HepG2 (cell line): ENCODE data around the gene CD9. TPM values are rescaled to one million over a fixed set of nuclear protein-coding genes. Genes with fewer than 3 reads are reported as not detected.

Experiments used
- ATAC-seq: fragments of 200-7000 bp; cut with Tn5 transposase; 3 replicates; pipeline ENCODE4 v1.9.1; 2020; ENCODE audit warnings: mild to moderate bottlenecking, moderate library complexity
- BruUV-seq: library from RNA; stranded (reverse); fragments of 400-500 nt; replicated peaks from 2 replicates; lab custom pipeline; 2021; lab: Mats Ljungman, UMichigan
- CTCF ChIA-PET: fragments of 300-600 bp; formaldehyde crosslinking; extraction: SDS; loops from one replicate; lab custom pipeline; 2021; ENCODE audit warnings: low total read pairs, inconsistent platforms, low intra/inter-chr PET ratio; lab: Yijun Ruan, JAX
- POLR2A ChIA-PET: fragments of 350-600 bp; sonication (Branson Sonifier 250); formaldehyde crosslinking; loops from one replicate; lab custom pipeline; 2020; ENCODE audit warnings: antibody characterized with exemption, inconsistent platforms; lab: Yijun Ruan, JAX
- DNase-seq: peaks from one replicate; pipeline ENCODE4 v3.0.0-alpha.2; 2015; ENCODE audit warnings: low spot score
- FAIRE-seq: peaks from 3 replicates; lab custom pipeline; 2011; peaks lifted over from hg19 to GRCh38; lab: Jason Lieb, UNC
- H2AFZ ChIP-seq: one replicate; pipeline ENCODE4 v1.6.1; 2011; ENCODE audit warnings: low read length, inconsistent platforms
- H3K27ac ChIP-seq: fragments of 300-600 bp; 3 replicates; pipeline ENCODE4 v1.8.0; 2011; ENCODE audit warnings: mixed run types, mild to moderate bottlenecking, mixed read lengths, low read length, inconsistent platforms; ENCODE audit not compliant: insufficient read depth; ENCODE audit errors: extremely low read length
- H3K27me3 ChIP-seq, 2 experiments: fragments of 200-600 bp in 1 of 2; 2 replicates in 1 of 2; 3 replicates in 1 of 2; pipeline versions ENCODE4 v1.6.0 to v1.8.0; 2011; ENCODE audit warnings: low read length in 2 of 2, mild to moderate bottlenecking in 2 of 2, moderate library complexity in 2 of 2, inconsistent platforms in 1 of 2; ENCODE audit not compliant: insufficient read depth in 2 of 2, control insufficient read depth in 1 of 2
- H3K36me3 ChIP-seq, 2 experiments: fragments of 200-600 bp in 1 of 2; replicated peaks in 1 of 2; 2 replicates in 1 of 2; 3 replicates in 1 of 2; pipeline versions ENCODE4 v1.5.1 to v1.8.0; 2011; ENCODE audit warnings: low read length in 2 of 2, inconsistent platforms in 1 of 2; ENCODE audit not compliant: insufficient read depth in 2 of 2, control insufficient read depth in 1 of 2
- H3K4me1 ChIP-seq: 2 replicates; pipeline ENCODE4 v1.5.1; 2012; ENCODE audit warnings: low read length, inconsistent platforms; ENCODE audit not compliant: insufficient read depth
- H3K4me2 ChIP-seq: 2 replicates; pipeline ENCODE4 v1.6.0; 2011; ENCODE audit warnings: low read depth, low read length, inconsistent platforms
- H3K4me3 ChIP-seq, 3 experiments: fragments of 200-600 bp in 1 of 3; sonication (generic), shearing (Covaris generic) in 1 of 3; replicated peaks in 1 of 3; 2 replicates each; pipeline ENCODE4 v1.5.1; 2011 to 2016; ENCODE audit warnings: low read length in 3 of 3, inconsistent platforms in 2 of 3, low read depth in 2 of 3, mild to moderate bottlenecking in 2 of 3, control low read depth in 1 of 3, mixed read lengths in 1 of 3; ENCODE audit not compliant: insufficient read depth in 1 of 3
- H3K79me2 ChIP-seq: one replicate; pipeline ENCODE4 v1.6.1; 2011; ENCODE audit warnings: low read length, inconsistent platforms; ENCODE audit not compliant: insufficient read depth
- H3K9ac ChIP-seq: 2 replicates; pipeline ENCODE4 v1.6.0; 2011; ENCODE audit warnings: mild to moderate bottlenecking, low read depth, low read length, inconsistent platforms; ENCODE audit not compliant: insufficient read depth
- H3K9me3 ChIP-seq: 2 replicates; pipeline ENCODE4 v1.5.1; 2012; ENCODE audit warnings: mild to moderate bottlenecking, low read length
- H4K20me1 ChIP-seq: 2 replicates; pipeline ENCODE4 v1.6.0; 2011; ENCODE audit warnings: inconsistent platforms, mild to moderate bottlenecking, low read length, moderate library complexity; ENCODE audit not compliant: insufficient read depth
- GLI4 ChIP-seq: sonication (generic); formaldehyde crosslinking; IDR thresholded peaks from 2 replicates; pipeline ENCODE4 v1.5.1; 2020; ENCODE audit warnings: missing genetic modification reagents, mild to moderate bottlenecking, moderate library complexity, borderline replicate concordance
- GTF3A ChIP-seq: sonication (generic); formaldehyde crosslinking; conservative IDR thresholded peaks from 2 replicates; pipeline ENCODE4 v1.4.0; 2020; ENCODE audit warnings: mild to moderate bottlenecking, missing genetic modification reagents
- HNRNPLL ChIP-seq: fragments of 200-400 bp; formaldehyde crosslinking; IDR thresholded peaks from 2 replicates; pipeline ENCODE4 v1.6.1; 2017; ENCODE audit warnings: mild to moderate bottlenecking, low read depth, low read length; ENCODE audit not compliant: poor library complexity, severe bottlenecking
- KDM1A ChIP-seq: IDR thresholded peaks from 2 replicates; pipeline ENCODE4 v1.6.1; 2016; ENCODE audit warnings: missing compliant biosample characterization
- MEIS1 ChIP-seq: sonication (generic); formaldehyde crosslinking; IDR thresholded peaks from 2 replicates; pipeline ENCODE4 v1.9.0; 2021; ENCODE audit warnings: mild to moderate bottlenecking, missing genetic modification reagents, moderate library complexity, borderline replicate concordance
- RXRA ChIP-seq: sonication (generic); formaldehyde crosslinking; IDR thresholded peaks from 2 replicates; pipeline ENCODE4 v1.5.1; 2020; ENCODE audit warnings: missing genetic modification reagents
- RXRB ChIP-seq: IDR thresholded peaks from 2 replicates; pipeline ENCODE4 v1.6.1; 2016; ENCODE audit warnings: borderline replicate concordance, missing genetic modification reagents, missing compliant biosample characterization
- SMAD9 ChIP-seq: sonication (generic); formaldehyde crosslinking; IDR thresholded peaks from 2 replicates; pipeline ENCODE4 v1.5.1; 2020; ENCODE audit warnings: mild to moderate bottlenecking, missing genetic modification reagents
- SPEN ChIP-seq: sonication (generic); formaldehyde crosslinking; IDR thresholded peaks from 2 replicates; pipeline ENCODE4 v1.5.1; 2020; ENCODE audit warnings: low read depth, mild to moderate bottlenecking, missing genetic modification reagents
- ZNF180 ChIP-seq: sonication (generic); formaldehyde crosslinking; IDR thresholded peaks from 2 replicates; pipeline ENCODE4 v1.4.0; 2020; ENCODE audit warnings: low read depth, missing genetic modification reagents, borderline replicate concordance
- ZNF354B ChIP-seq: sonication (generic); formaldehyde crosslinking; IDR thresholded peaks from 2 replicates; pipeline ENCODE4 v1.8.0; 2022; ENCODE audit warnings: mild to moderate bottlenecking, missing genetic modification reagents
- ZNF572 ChIP-seq: sonication (generic); formaldehyde crosslinking; IDR thresholded peaks from 2 replicates; pipeline ENCODE4 v1.5.1; 2020; ENCODE audit warnings: mild to moderate bottlenecking, missing genetic modification reagents
- WGBS: methylation state at CpG from one replicate; pipeline ENCODE4 v1.1.6; 2017; ENCODE audit warnings: low lambda C conversion rate; 5-methylcytosine and 5-hydroxymethylcytosine counted together
- in situ Hi-C: cut with HindIII; loops from 2 replicates; pipeline ENCODE4 v1.10.0; 2017; ENCODE audit warnings: low pct_unique_long_range_greater_than_20kb; ENCODE audit not compliant: extremely low pct_ligation_motif_present
- intact Hi-C: fragments of 100-400 bp; cut with micrococcal nuclease; formaldehyde crosslinking; loops from one replicate; pipeline ENCODE4 v1.10.0; 2022; ENCODE audit not compliant: unreplicated experiment
- polyA plus RNA-seq, 8 experiments: library from polyadenylated mRNA; depleted of rRNA in 3 of 8; stranded (reverse) in 7 of 8; unstranded in 1 of 8; fragments of >200 nt; fragmentation: Illumina TruSeq in 4 of 8; extraction: Trizol in 4 of 8; gene quantifications; 2 replicates each; pipeline versions ENCODE4 v1.2.1 to v1.2.3, GENCODE V29; 2011 to 2016; ENCODE audit warnings: low read depth in 4 of 8, missing spikeins in 1 of 8, mixed read lengths in 1 of 8; ENCODE audit not compliant: insufficient read depth in 1 of 8
- total RNA-seq, 5 experiments: library from RNA; depleted of rRNA; stranded (reverse); fragments of >200 nt; fragmentation: Illumina TruSeq; extraction: Trizol; gene quantifications; 2 replicates each; pipeline ENCODE4 v1.2.3, GENCODE V29; 2016; ENCODE audit warnings: low read depth in 1 of 5
- TF ChIP-seq, protein P1 (sequence below): sonication (generic); formaldehyde crosslinking; IDR thresholded peaks from 2 replicates; pipeline ENCODE4 v1.9.0; 2021; ENCODE audit warnings: missing genetic modification reagents, borderline replicate concordance
- TF ChIP-seq, protein P2 (sequence below): sonication (generic); formaldehyde crosslinking; conservative IDR thresholded peaks from 2 replicates; pipeline ENCODE4 v1.4.0; 2020; ENCODE audit warnings: mild to moderate bottlenecking, missing genetic modification reagents, moderate library complexity
- TF ChIP-seq, protein P3 (sequence below): sonication (generic); formaldehyde crosslinking; IDR thresholded peaks from 2 replicates; pipeline ENCODE4 v1.8.0; 2023; ENCODE audit warnings: mild to moderate bottlenecking, missing genetic modification reagents

Gene CD9
- total and polyA plus RNA-seq, 2 of the 13 experiments (the other 11 are each of a cell fraction or from before 2014, with no cell fraction given) = 5.8 to 38.3 TPM

DNA sequence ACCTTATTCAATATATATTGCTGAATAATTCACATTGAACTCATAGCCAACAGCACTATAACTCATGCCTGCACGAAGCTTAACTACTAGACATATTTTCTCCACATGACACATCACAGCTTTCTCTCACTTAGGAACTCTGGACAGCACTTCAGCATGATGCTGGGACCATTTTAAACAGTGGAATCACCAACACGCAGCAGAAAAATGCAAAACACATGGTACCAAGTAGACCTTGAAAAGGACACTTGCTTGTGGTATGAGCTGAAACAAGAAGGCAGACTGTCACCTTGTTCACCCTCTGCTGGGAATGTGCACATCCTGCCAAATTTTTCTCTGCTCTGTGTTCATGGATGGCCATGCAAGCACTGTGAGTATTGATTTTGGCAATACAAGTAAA lies 34.8 kb upstream of the CD9 start:
- POLR2A ChIA-PET = no interaction called here
- in situ Hi-C loops (no loop called here), intact Hi-C loops (no loop called here)

More for the DNA sequence above, 34.8 kb upstream of the CD9 start:
- no peaks in the 10 kb centered on the region for H3K36me3 ChIP-seq
- H3K9me3 ChIP-seq = no peaks in the 10 kb centered on the region
- DNase-seq (no peak), ATAC-seq (no peak), FAIRE-seq (no peak)
- no peak overlapping the region for H3K4me2 ChIP-seq
- H2AFZ ChIP-seq = no peak overlapping the region
- TF ChIP-seq ZNF354B (CRISPR knock-in tag) (no peak), SMAD9 (CRISPR knock-in tag) (no peak), SPEN (CRISPR knock-in tag) (no peak), HNRNPLL (no peak), GLI4 (no peak), KDM1A (no peak), RXRB (CRISPR knock-in tag) (no peak), ZNF572 (no peak), RXRA (CRISPR knock-in tag) (no peak), MEIS1 (CRISPR knock-in tag) (no peak), GTF3A (CRISPR knock-in tag) (no peak), ZNF180 (CRISPR knock-in tag) (no peak)
- TF ChIP-seq, protein P1, sequence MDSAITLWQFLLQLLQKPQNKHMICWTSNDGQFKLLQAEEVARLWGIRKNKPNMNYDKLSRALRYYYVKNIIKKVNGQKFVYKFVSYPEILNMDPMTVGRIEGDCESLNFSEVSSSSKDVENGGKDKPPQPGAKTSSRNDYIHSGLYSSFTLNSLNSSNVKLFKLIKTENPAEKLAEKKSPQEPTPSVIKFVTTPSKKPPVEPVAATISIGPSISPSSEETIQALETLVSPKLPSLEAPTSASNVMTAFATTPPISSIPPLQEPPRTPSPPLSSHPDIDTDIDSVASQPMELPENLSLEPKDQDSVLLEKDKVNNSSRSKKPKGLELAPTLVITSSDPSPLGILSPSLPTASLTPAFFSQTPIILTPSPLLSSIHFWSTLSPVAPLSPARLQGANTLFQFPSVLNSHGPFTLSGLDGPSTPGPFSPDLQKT (CRISPR knock-in tag) = no peak
- TF ChIP-seq, protein P2, sequence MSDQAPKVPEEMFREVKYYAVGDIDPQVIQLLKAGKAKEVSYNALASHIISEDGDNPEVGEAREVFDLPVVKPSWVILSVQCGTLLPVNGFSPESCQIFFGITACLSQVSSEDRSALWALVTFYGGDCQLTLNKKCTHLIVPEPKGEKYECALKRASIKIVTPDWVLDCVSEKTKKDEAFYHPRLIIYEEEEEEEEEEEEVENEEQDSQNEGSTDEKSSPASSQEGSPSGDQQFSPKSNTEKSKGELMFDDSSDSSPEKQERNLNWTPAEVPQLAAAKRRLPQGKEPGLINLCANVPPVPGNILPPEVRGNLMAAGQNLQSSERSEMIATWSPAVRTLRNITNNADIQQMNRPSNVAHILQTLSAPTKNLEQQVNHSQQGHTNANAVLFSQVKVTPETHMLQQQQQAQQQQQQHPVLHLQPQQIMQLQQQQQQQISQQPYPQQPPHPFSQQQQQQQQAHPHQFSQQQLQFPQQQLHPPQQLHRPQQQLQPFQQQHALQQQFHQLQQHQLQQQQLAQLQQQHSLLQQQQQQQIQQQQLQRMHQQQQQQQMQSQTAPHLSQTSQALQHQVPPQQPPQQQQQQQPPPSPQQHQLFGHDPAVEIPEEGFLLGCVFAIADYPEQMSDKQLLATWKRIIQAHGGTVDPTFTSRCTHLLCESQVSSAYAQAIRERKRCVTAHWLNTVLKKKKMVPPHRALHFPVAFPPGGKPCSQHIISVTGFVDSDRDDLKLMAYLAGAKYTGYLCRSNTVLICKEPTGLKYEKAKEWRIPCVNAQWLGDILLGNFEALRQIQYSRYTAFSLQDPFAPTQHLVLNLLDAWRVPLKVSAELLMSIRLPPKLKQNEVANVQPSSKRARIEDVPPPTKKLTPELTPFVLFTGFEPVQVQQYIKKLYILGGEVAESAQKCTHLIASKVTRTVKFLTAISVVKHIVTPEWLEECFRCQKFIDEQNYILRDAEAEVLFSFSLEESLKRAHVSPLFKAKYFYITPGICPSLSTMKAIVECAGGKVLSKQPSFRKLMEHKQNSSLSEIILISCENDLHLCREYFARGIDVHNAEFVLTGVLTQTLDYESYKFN (CRISPR knock-in tag) = no peak
- TF ChIP-seq, protein P3, sequence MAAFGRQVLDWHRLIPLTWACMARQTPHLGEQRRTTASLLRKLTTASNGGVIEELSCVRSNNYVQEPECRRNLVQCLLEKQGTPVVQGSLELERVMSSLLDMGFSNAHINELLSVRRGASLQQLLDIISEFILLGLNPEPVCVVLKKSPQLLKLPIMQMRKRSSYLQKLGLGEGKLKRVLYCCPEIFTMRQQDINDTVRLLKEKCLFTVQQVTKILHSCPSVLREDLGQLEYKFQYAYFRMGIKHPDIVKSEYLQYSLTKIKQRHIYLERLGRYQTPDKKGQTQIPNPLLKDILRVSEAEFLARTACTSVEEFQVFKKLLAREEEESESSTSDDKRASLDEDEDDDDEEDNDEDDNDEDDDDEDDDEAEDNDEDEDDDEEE = no peak
- H3K9ac ChIP-seq = no peak overlapping the region
- CTCF ChIA-PET = no interaction called here
- H3K27me3 ChIP-seq = peaks cover 4 to 39% of the 10 kb centered on the region in 2 experiments; a peak in 4 of 5 replicates
- H3K4me3 ChIP-seq = no peak overlapping the region
- 0% methylated on average over 2 of the region's 2 CpGs for WGBS
- no peaks in the 10 kb centered on the region for H4K20me1 ChIP-seq
- no peak overlapping the region for H3K27ac ChIP-seq
- BruUV-seq = no TSS peak
- H3K4me1 ChIP-seq = peaks cover 21% of the 10 kb centered on the region; the same call in 1 of the 2 replicates
- H3K79me2 ChIP-seq = no peaks in the 10 kb centered on the region
